ENCODE results near the gene ZNF747. TPM values are rescaled to one million over a fixed set of nuclear protein-coding genes. Genes with fewer than 3 reads are reported as not detected.
"Not testable (repeated sequence)": the region's sequence is repeated elsewhere in the genome, so short reads cannot be mapped to it uniquely, and the experiment has no call there.

The ZNF747 gene
- total RNA-seq, 2 donors from 2014 or later: 8.3 to 9.2 TPM

GRCh38 chr16:30524575-30525568 lies 9.8 kb downstream of the ZNF747 start:
- DNase-seq: no peak
- peak overlapping the region; percentile 68 for H3K27ac Mint-ChIP-seq
- no peak for ATAC-seq (replicated peaks in 1 of 2)
- no peaks in the 10 kb centered on the region for H3K27me3 Mint-ChIP-seq (ENCODE audit: low read depth)
- peaks cover 36% of the 10 kb centered on the region for H3K4me1 Mint-ChIP-seq (ENCODE audit: low read depth)
- H3K36me3 Mint-ChIP-seq (ENCODE audit: insufficient read depth in 2 of 2): peaks cover 2 to 12% of the 10 kb centered on the region in 2 donors
- no peaks in the 10 kb centered on the region for H3K9me3 Mint-ChIP-seq
- H3K4me3 Mint-ChIP-seq: no peak overlapping the region

GRCh38 chr16:30523768-30524574 lies 10.7 kb downstream of the ZNF747 start:
- no peak for ATAC-seq (replicated peaks in 1 of 2)
- DNase-seq: no peak
- peak overlapping the region; percentile 5 for H3K27ac Mint-ChIP-seq
- H3K9me3 Mint-ChIP-seq: no peaks in the 10 kb centered on the region
- H3K4me3 Mint-ChIP-seq: no peak overlapping the region
- peaks cover 32% of the 10 kb centered on the region for H3K4me1 Mint-ChIP-seq (ENCODE audit: low read depth)
- peaks cover 8 to 21% of the 10 kb centered on the region in 2 donors for H3K36me3 Mint-ChIP-seq (ENCODE audit: insufficient read depth in 2 of 2)
- H3K27me3 Mint-ChIP-seq (ENCODE audit: low read depth): no peaks in the 10 kb centered on the region

- H3K4me3 Mint-ChIP-seq, H3K27ac Mint-ChIP-seq: not testable (repeated sequence)
Measured at GRCh38 chr16:30522702-30523463, 11.8 kb downstream of the ZNF747 start.

GRCh38 chr16:30521873-30522641 lies 12.6 kb downstream of the ZNF747 start:
- H3K4me3 Mint-ChIP-seq: no peak overlapping the region
- ATAC-seq (replicated peaks in 1 of 2): no peak

More at GRCh38 chr16:30522702-30523463, 11.8 kb downstream of the ZNF747 start:
- H3K36me3 Mint-ChIP-seq (ENCODE audit: insufficient read depth in 2 of 2): peaks cover 10 to 31% of the 10 kb centered on the region in 2 donors
- not testable (repeated sequence) for DNase-seq; H3K27me3 Mint-ChIP-seq (ENCODE audit: low read depth); ATAC-seq (replicated peaks in 1 of 2); H3K9me3 Mint-ChIP-seq
- peaks cover 31% of the 10 kb centered on the region for H3K4me1 Mint-ChIP-seq (ENCODE audit: low read depth)

GRCh38 chr16:30521476-30521872 lies 13.2 kb downstream of the ZNF747 start:
- DNase-seq: no peak
- Mint-ChIP-seq H3K36me3 (ENCODE audit: insufficient read depth in 2 of 2) (peaks cover 10 to 38% of the 10 kb centered on the region in 2 donors), H3K27me3 (ENCODE audit: low read depth) (no peaks in the 10 kb centered on the region), H3K4me1 (ENCODE audit: low read depth) (peaks cover 24% of the 10 kb centered on the region), H3K9me3 (no peaks in the 10 kb centered on the region), H3K27ac (no peak overlapping the region), H3K4me3 (no peak overlapping the region)
- ATAC-seq (replicated peaks in 1 of 2): no peak

More at GRCh38 chr16:30521873-30522641, 12.6 kb downstream of the ZNF747 start:
- peak overlapping the region; percentile 2 for H3K27ac Mint-ChIP-seq
- no peaks in the 10 kb centered on the region for H3K9me3 Mint-ChIP-seq
- H3K27me3 Mint-ChIP-seq (ENCODE audit: low read depth): no peaks in the 10 kb centered on the region
- no peak for DNase-seq
- peaks cover 10 to 36% of the 10 kb centered on the region in 2 donors for H3K36me3 Mint-ChIP-seq (ENCODE audit: insufficient read depth in 2 of 2)
- H3K4me1 Mint-ChIP-seq (ENCODE audit: low read depth): peaks cover 24% of the 10 kb centered on the region

- ATAC-seq (replicated peaks in 1 of 2): no peak
- Mint-ChIP-seq H3K4me1 (ENCODE audit: low read depth) (peaks cover 26% of the 10 kb centered on the region), H3K9me3 (no peaks in the 10 kb centered on the region), H3K36me3 (ENCODE audit: insufficient read depth in 2 of 2) (peaks cover 15 to 51% of the 10 kb centered on the region in 2 donors), H3K4me3 (no peak overlapping the region), H3K27me3 (ENCODE audit: low read depth) (no peaks in the 10 kb centered on the region), H3K27ac (peak overlapping the region; percentile 16)
- DNase-seq: no peak
Measured at GRCh38 chr16:30519120-30520049, 15.3 kb downstream of the ZNF747 start.

GRCh38 chr16:30518552-30518951 lies 16.1 kb downstream of the ZNF747 start:
- ATAC-seq (replicated peaks in 1 of 2) (no peak), DNase-seq (no peak)
- Mint-ChIP-seq H3K4me3 (no peak overlapping the region), H3K9me3 (no peaks in the 10 kb centered on the region), H3K27me3 (ENCODE audit: low read depth) (no peaks in the 10 kb centered on the region), H3K4me1 (ENCODE audit: low read depth) (peaks cover 19% of the 10 kb centered on the region), H3K36me3 (ENCODE audit: insufficient read depth in 2 of 2) (peaks cover 15 to 54% of the 10 kb centered on the region in 2 donors), H3K27ac (peak overlapping the region; percentile 16)

GRCh38 chr16:30515275-30515674 lies 19.4 kb downstream of the ZNF747 start:
- Mint-ChIP-seq H3K27ac (no peak overlapping the region), H3K4me1 (ENCODE audit: low read depth) (peaks cover 18% of the 10 kb centered on the region), H3K4me3 (no peak overlapping the region), H3K9me3 (no peaks in the 10 kb centered on the region), H3K27me3 (ENCODE audit: low read depth) (no peaks in the 10 kb centered on the region), H3K36me3 (ENCODE audit: insufficient read depth in 2 of 2) (peaks cover 27 to 70% of the 10 kb centered on the region in 2 donors)
- DNase-seq (no peak), ATAC-seq (replicated peaks in 1 of 2) (no peak)

- Mint-ChIP-seq H3K4me1 (ENCODE audit: low read depth) (peaks cover 8% of the 10 kb centered on the region), H3K4me3 (no peak overlapping the region), H3K27ac (no peak overlapping the region), H3K9me3 (no peaks in the 10 kb centered on the region), H3K27me3 (ENCODE audit: low read depth) (no peaks in the 10 kb centered on the region), H3K36me3 (ENCODE audit: insufficient read depth in 2 of 2) (peaks cover 22 to 56% of the 10 kb centered on the region in 2 donors)
- no peak for ATAC-seq (replicated peaks in 1 of 2)
- DNase-seq: no peak
Measured at GRCh38 chr16:30511509-30511908, 23.1 kb downstream of the ZNF747 start.

- Mint-ChIP-seq H3K36me3 (ENCODE audit: insufficient read depth in 2 of 2) (peaks cover 22 to 59% of the 10 kb centered on the region in 2 donors), H3K4me3 (no peak overlapping the region), H3K27me3 (ENCODE audit: low read depth) (no peaks in the 10 kb centered on the region), H3K27ac (no peak overlapping the region), H3K4me1 (ENCODE audit: low read depth) (peaks cover 6% of the 10 kb centered on the region), H3K9me3 (no peaks in the 10 kb centered on the region)
- DNase-seq (no peak), ATAC-seq (replicated peaks in 1 of 2) (no peak)
Measured at GRCh38 chr16:30510376-30510938, 24.2 kb downstream of the ZNF747 start.
